ENCODE results near the gene SH3TC2. TPM values are rescaled to one million over a fixed set of nuclear protein-coding genes. Genes with fewer than 3 reads are reported as not detected.

SH3TC2 gene
- total RNA-seq, 1 donor from 2014 or later: 0.69 TPM

DNA sequence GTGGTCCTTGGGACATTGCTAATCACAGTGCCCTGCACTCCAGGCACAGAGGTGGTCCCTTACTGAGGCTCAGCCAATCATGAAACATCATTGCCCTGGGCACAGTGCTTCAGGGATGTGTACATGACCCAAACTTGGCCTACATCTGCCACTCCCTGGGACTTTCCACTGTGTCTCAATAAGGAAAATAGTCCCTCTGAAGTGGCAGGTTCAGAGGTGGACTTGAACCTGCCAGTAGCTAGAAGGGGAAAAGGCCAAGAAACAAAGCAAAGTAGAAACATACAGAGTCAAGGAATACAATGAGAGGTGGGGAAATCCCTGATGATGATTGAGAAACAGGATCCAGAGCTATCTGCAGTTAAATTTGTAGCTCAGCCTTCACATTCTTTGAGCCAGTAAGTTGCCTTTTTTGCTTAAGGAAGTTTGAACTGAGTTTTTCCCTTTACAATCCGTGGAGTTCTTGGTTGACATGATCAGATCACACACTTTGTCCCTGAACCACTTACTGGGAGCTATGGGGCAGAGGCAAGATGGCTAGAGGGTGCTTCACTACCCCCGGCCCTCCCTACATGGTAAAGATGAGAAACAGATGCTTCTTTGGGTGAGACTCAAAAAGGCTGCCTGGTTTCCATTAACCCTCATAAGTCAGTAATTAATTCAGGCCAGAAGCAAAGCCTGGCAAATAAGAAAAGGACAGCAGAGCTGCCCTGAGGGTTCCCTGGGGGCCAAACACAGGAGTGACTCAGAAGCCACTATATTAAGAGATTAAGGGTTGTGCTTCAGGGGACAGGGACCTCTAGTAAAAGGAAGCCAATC is 57.6 kb downstream of the SH3TC2 start:
- Histone ChIP-seq H3K4me1 (peaks cover 4% of the 10 kb centered on the region), H3K27me3 (no peaks in the 10 kb centered on the region), H3K4me3 (no peak overlapping the region), H4K20me1 (ENCODE audit: low read depth) (no peaks in the 10 kb centered on the region), H3K27ac (no peak overlapping the region), H3K4me2 (no peak overlapping the region), H3K79me2 (ENCODE audit: low read depth) (no peaks in the 10 kb centered on the region), H3K36me3 (no peaks in the 10 kb centered on the region), H3K9me3 (ENCODE audit: low read depth) (no peaks in the 10 kb centered on the region), H3K9ac (no peak overlapping the region), H3F3A (ENCODE audit: low read depth) (no peaks in the 10 kb centered on the region), H2AFZ (replicated peaks) (no peak overlapping the region)
- Mint-ChIP-seq H3K27ac (no peak overlapping the region), H3K4me1 (peaks cover 13% of the 10 kb centered on the region), H3K4me3 (no peak overlapping the region), H3K9me3 (no peaks in the 10 kb centered on the region), H3K27me3 (ENCODE audit: insufficient read depth, low read depth) (peaks cover 3% of the 10 kb centered on the region), H3K36me3 (no peaks in the 10 kb centered on the region)
- TF ChIP-seq EZH2 (IDR thresholded peaks at IDR 0.05): no peak
- TF ChIP-seq EZH2phosphoT487 (IDR thresholded peaks at IDR 0.05): no peak
- TF ChIP-seq, protein P1, sequence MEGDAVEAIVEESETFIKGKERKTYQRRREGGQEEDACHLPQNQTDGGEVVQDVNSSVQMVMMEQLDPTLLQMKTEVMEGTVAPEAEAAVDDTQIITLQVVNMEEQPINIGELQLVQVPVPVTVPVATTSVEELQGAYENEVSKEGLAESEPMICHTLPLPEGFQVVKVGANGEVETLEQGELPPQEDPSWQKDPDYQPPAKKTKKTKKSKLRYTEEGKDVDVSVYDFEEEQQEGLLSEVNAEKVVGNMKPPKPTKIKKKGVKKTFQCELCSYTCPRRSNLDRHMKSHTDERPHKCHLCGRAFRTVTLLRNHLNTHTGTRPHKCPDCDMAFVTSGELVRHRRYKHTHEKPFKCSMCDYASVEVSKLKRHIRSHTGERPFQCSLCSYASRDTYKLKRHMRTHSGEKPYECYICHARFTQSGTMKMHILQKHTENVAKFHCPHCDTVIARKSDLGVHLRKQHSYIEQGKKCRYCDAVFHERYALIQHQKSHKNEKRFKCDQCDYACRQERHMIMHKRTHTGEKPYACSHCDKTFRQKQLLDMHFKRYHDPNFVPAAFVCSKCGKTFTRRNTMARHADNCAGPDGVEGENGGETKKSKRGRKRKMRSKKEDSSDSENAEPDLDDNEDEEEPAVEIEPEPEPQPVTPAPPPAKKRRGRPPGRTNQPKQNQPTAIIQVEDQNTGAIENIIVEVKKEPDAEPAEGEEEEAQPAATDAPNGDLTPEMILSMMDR (IDR thresholded peaks at IDR 0.05): no peak
- no peak for DNase-seq (ENCODE audit: low spot score)

DNA sequence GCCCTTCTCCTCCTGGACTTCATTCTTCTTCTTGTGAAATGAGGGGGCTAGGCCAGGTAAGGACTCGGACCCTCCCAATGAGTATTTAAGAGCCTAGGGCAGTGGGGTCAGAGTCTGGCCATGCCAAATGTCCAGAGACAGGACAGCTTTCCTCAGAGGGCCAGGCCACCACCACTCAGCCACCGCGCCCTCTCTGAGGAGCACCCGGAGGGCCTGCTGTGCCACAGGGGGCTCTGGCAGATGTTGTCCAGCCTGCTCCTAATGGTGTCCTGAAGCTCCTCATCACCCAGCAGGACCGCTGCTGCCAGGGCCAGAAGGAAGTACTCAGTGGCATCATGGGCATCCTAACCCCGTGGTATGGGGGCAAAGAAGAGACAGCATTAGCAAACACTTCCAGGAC is 58.3 kb downstream of the SH3TC2 start:
- no peaks in the 10 kb centered on the region for H3K36me3 ChIP-seq
- no peaks in the 10 kb centered on the region for H4K20me1 ChIP-seq (ENCODE audit: low read depth)
- H3K4me1 ChIP-seq: peaks cover 4% of the 10 kb centered on the region
- no peaks in the 10 kb centered on the region for H3K9me3 Mint-ChIP-seq
- no peak overlapping the region for H3K27ac Mint-ChIP-seq
- DNase-seq (ENCODE audit: low spot score): no peak
- no peaks in the 10 kb centered on the region for H3F3A ChIP-seq (ENCODE audit: low read depth)
- H3K4me3 ChIP-seq: no peak overlapping the region
- no peaks in the 10 kb centered on the region for H3K27me3 ChIP-seq
- H3K9ac ChIP-seq: no peak overlapping the region
- H2AFZ ChIP-seq (replicated peaks): no peak overlapping the region
- no peak overlapping the region for H3K4me2 ChIP-seq
- peaks cover 13% of the 10 kb centered on the region for H3K4me1 Mint-ChIP-seq
- H3K79me2 ChIP-seq (ENCODE audit: low read depth): no peaks in the 10 kb centered on the region
- TF ChIP-seq, protein P1 (IDR thresholded peaks at IDR 0.05): no peak
- no peak for TF ChIP-seq EZH2 (IDR thresholded peaks at IDR 0.05)
- TF ChIP-seq EZH2phosphoT487 (IDR thresholded peaks at IDR 0.05): no peak
- H3K4me3 Mint-ChIP-seq: no peak overlapping the region
- H3K36me3 Mint-ChIP-seq: no peaks in the 10 kb centered on the region
- H3K9me3 ChIP-seq (ENCODE audit: low read depth): no peaks in the 10 kb centered on the region
- H3K27ac ChIP-seq: no peak overlapping the region
- H3K27me3 Mint-ChIP-seq (ENCODE audit: insufficient read depth, low read depth): peaks cover 3% of the 10 kb centered on the region

DNA sequence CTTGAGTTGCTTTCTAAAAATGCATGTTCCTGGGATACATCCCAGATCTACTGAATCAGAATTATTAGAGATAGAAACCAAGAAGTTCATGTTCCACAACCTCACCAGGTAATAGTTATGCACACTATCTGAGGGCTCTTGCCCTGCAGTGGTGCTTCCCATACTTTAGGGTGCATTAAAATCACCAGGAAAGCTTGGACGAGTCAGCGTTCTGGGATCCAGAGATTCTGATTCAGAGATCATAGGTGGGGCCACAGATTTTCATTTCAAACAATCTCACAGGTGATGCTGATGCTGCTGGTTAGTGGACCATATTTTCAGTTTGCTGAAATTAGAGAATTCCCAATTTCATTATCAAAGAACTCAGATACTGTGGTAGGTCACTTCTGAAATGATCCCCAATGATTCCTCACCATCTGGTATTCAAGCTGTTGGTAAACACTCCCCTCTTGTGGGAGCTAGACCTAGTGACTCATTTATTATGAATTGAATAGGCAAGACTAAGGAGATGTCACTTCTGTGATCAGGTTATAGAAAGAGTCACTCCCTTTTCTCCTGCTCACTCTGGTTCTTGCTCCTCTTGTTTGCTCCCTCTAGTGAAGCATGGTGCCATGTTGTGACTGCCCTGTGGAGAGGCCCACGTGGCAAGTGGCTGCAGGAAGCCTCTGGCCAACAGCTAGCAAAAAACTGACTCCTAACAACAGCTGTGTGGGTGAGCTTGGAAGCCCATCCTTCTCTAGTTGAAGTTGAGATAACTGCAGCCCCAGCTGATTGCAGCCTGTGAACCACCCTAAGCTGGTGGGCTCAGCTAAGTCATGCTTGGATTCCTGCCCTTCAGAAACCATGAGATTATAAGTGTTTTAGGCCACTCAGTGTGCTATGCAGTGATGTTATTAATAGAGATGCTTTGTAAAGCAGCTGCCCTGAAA is 59.8 kb downstream of the SH3TC2 start:
- Mint-ChIP-seq H3K27me3 (ENCODE audit: insufficient read depth, low read depth) (peaks cover 3% of the 10 kb centered on the region), H3K4me3 (no peak overlapping the region), H3K27ac (no peak overlapping the region), H3K36me3 (no peaks in the 10 kb centered on the region), H3K9me3 (no peaks in the 10 kb centered on the region), H3K4me1 (peaks cover 13% of the 10 kb centered on the region)
- Histone ChIP-seq H3K27ac (no peak overlapping the region), H3K4me1 (peaks cover 4% of the 10 kb centered on the region), H3K79me2 (ENCODE audit: low read depth) (no peaks in the 10 kb centered on the region), H3K27me3 (no peaks in the 10 kb centered on the region), H3K4me2 (no peak overlapping the region), H4K20me1 (ENCODE audit: low read depth) (no peaks in the 10 kb centered on the region), H3K9ac (no peak overlapping the region), H2AFZ (replicated peaks) (no peak overlapping the region), H3F3A (ENCODE audit: low read depth) (no peaks in the 10 kb centered on the region), H3K36me3 (no peaks in the 10 kb centered on the region), H3K4me3 (no peak overlapping the region), H3K9me3 (ENCODE audit: low read depth) (no peaks in the 10 kb centered on the region)
- DNase-seq (ENCODE audit: low spot score): no peak
- TF ChIP-seq EZH2phosphoT487 (IDR thresholded peaks at IDR 0.05): no peak
- TF ChIP-seq, protein P1 (IDR thresholded peaks at IDR 0.05): no peak
- no peak for TF ChIP-seq EZH2 (IDR thresholded peaks at IDR 0.05)
